ENCODE data around the gene CELF5. TPM values are rescaled to one million over a fixed set of nuclear protein-coding genes. Genes with fewer than 3 reads are reported as not detected.

Gene CELF5
- total and polyA plus RNA-seq, 2 experiments from 2014 or later, result 5.6 to 10.6 TPM

GRCh38 chr19:3254520-3254919 lies 30.1 kb downstream of the CELF5 start (continued):
- TF ChIP-seq, protein P1, sequence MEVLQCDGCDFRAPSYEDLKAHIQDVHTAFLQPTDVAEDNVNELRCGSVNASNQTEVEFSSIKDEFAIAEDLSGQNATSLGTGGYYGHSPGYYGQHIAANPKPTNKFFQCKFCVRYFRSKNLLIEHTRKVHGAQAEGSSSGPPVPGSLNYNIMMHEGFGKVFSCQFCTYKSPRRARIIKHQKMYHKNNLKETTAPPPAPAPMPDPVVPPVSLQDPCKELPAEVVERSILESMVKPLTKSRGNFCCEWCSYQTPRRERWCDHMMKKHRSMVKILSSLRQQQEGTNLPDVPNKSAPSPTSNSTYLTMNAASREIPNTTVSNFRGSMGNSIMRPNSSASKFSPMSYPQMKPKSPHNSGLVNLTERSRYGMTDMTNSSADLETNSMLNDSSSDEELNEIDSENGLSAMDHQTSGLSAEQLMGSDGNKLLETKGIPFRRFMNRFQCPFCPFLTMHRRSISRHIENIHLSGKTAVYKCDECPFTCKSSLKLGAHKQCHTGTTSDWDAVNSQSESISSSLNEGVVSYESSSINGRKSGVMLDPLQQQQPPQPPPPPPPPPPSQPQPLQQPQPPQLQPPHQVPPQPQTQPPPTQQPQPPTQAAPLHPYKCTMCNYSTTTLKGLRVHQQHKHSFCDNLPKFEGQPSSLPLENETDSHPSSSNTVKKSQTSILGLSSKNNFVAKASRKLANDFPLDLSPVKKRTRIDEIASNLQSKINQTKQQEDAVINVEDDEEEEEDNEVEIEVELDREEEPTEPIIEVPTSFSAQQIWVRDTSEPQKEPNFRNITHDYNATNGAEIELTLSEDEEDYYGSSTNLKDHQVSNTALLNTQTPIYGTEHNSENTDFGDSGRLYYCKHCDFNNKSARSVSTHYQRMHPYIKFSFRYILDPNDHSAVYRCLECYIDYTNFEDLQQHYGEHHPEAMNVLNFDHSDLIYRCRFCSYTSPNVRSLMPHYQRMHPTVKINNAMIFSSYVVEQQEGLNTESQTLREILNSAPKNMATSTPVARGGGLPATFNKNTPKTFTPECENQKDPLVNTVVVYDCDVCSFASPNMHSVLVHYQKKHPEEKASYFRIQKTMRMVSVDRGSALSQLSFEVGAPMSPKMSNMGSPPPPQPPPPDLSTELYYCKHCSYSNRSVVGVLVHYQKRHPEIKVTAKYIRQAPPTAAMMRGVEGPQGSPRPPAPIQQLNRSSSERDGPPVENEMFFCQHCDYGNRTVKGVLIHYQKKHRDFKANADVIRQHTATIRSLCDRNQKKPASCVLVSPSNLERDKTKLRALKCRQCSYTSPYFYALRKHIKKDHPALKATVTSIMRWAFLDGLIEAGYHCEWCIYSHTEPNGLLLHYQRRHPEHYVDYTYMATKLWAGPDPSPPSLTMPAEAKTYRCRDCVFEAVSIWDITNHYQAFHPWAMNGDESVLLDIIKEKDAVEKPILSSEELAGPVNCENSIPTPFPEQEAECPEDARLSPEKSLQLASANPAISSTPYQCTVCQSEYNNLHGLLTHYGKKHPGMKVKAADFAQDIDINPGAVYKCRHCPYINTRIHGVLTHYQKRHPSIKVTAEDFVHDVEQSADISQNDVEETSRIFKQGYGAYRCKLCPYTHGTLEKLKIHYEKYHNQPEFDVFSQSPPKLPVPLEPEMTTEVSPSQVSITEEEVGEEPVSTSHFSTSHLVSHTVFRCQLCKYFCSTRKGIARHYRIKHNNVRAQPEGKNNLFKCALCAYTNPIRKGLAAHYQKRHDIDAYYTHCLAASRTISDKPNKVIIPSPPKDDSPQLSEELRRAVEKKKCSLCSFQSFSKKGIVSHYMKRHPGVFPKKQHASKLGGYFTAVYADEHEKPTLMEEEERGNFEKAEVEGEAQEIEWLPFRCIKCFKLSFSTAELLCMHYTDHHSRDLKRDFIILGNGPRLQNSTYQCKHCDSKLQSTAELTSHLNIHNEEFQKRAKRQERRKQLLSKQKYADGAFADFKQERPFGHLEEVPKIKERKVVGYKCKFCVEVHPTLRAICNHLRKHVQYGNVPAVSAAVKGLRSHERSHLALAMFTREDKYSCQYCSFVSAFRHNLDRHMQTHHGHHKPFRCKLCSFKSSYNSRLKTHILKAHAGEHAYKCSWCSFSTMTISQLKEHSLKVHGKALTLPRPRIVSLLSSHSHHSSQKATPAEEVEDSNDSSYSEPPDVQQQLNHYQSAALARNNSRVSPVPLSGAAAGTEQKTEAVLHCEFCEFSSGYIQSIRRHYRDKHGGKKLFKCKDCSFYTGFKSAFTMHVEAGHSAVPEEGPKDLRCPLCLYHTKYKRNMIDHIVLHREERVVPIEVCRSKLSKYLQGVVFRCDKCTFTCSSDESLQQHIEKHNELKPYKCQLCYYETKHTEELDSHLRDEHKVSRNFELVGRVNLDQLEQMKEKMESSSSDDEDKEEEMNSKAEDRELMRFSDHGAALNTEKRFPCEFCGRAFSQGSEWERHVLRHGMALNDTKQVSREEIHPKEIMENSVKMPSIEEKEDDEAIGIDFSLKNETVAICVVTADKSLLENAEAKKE (CRISPR knock-in tag; IDR thresholded peaks at IDR 0.05), result no peak

DNA sequence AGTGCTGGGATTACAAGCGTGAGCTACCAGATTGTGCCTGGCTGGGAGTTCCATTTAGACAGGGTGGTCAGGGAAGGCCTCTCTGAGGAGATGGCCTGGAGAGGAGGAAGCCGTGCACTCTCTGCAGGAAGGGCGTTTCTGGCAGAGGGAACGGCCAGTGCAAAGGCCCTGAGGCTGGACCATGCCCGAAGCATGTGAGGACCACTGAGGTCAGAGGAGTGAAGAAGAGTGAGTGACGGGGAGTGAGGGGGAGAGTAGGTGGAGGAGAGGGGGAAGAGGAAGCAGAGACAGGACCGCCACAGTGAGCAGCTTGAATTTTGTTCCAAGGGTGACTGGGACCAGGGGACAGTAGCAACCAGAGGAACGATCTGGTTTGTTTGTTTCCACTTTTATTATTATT lies 32.6 kb downstream of the CELF5 start:
- Mint-ChIP-seq H3K27ac (no peak overlapping the region), H3K9me3 (peaks cover 10% of the 10 kb centered on the region), H3K36me3 (ENCODE audit: low read depth) (peaks cover 23% of the 10 kb centered on the region), H3K4me1 (no peaks in the 10 kb centered on the region), H3K27me3 (ENCODE audit: insufficient read depth, low read depth, poor library complexity) (peaks cover 6% of the 10 kb centered on the region), H3K4me3 (no peak overlapping the region)
- Histone ChIP-seq H2AFZ (no peak overlapping the region), H4K20me1 (replicated peaks; ENCODE audit: insufficient read depth) (no peaks in the 10 kb centered on the region; the same call in 1 of the 2 replicates), H3K36me3 (ENCODE audit: insufficient read depth) (no peaks in the 10 kb centered on the region), H3K79me2 (replicated peaks; ENCODE audit: insufficient read depth) (no peaks in the 10 kb centered on the region), H3K4me1 (ENCODE audit: insufficient read depth) (no peaks in the 10 kb centered on the region), H3F3A (replicated peaks; ENCODE audit: low read depth) (no peaks in the 10 kb centered on the region), H3K9me2 (ENCODE audit: insufficient read depth) (no peaks in the 10 kb centered on the region), H3K4me3 (no peak overlapping the region), H3K27me3 (ENCODE audit: insufficient read depth) (no peaks in the 10 kb centered on the region), H3K4me2 (no peak overlapping the region), H3K27ac (ENCODE audit: low read depth) (no peak overlapping the region)
- ATAC-seq (no peak), DNase-seq (ENCODE audit: low spot score) (no peak)
- no peak for TF ChIP-seq CREB1 (CRISPR knock-in tag; IDR thresholded peaks at IDR 0.05; ENCODE audit: low read depth)

- H3K36me3 Mint-ChIP-seq (ENCODE audit: low read depth), result peaks cover 9% of the 10 kb centered on the region
These were observed 37.9 kb downstream of the CELF5 start for GRCh38 chr19:3262362-3262761.

More at GRCh38 chr19:3262362-3262761, 37.9 kb downstream of the CELF5 start:
- Histone ChIP-seq H3K36me3 (ENCODE audit: insufficient read depth) (no peaks in the 10 kb centered on the region), H3K4me2 (no peak overlapping the region), H3K79me2 (replicated peaks; ENCODE audit: insufficient read depth) (no peaks in the 10 kb centered on the region), H3K9me2 (ENCODE audit: insufficient read depth) (no peaks in the 10 kb centered on the region), H3K27ac (ENCODE audit: low read depth) (no peak overlapping the region), H2AFZ (no peak overlapping the region), H4K20me1 (replicated peaks; ENCODE audit: insufficient read depth) (no peaks in the 10 kb centered on the region; the same call in 1 of the 2 replicates), H3K27me3 (ENCODE audit: insufficient read depth) (no peaks in the 10 kb centered on the region), H3K4me1 (ENCODE audit: insufficient read depth) (no peaks in the 10 kb centered on the region), H3F3A (replicated peaks; ENCODE audit: low read depth) (no peaks in the 10 kb centered on the region), H3K4me3 (no peak overlapping the region)
- Mint-ChIP-seq H3K4me3 (no peak overlapping the region), H3K27me3 (ENCODE audit: insufficient read depth, low read depth, poor library complexity) (peaks cover 2% of the 10 kb centered on the region), H3K27ac (no peak overlapping the region), H3K9me3 (peaks cover 7% of the 10 kb centered on the region; the same call in 2 of the 3 replicates), H3K4me1 (no peaks in the 10 kb centered on the region; the same call in 2 of the 3 replicates)
- ATAC-seq (no peak), DNase-seq (ENCODE audit: low spot score) (no peak)
- TF ChIP-seq, protein P1 (CRISPR knock-in tag; IDR thresholded peaks at IDR 0.05), result no peak
- TF ChIP-seq JUNB (IDR thresholded peaks at IDR 0.05; ENCODE audit: unreplicated experiment) (no peak), POLR2AphosphoS5 (IDR thresholded peaks at IDR 0.05; ENCODE audit: low read depth) (no peak)

Data from GM23338 (cell line).